ENCODE data around the gene NOVA2. TPM values are rescaled to one million over a fixed set of nuclear protein-coding genes. Genes with fewer than 3 reads are reported as not detected.
A peak's percentile ranks its signal among the peaks of the same experiment; 100 is the strongest.

The NOVA2 gene, protein sequence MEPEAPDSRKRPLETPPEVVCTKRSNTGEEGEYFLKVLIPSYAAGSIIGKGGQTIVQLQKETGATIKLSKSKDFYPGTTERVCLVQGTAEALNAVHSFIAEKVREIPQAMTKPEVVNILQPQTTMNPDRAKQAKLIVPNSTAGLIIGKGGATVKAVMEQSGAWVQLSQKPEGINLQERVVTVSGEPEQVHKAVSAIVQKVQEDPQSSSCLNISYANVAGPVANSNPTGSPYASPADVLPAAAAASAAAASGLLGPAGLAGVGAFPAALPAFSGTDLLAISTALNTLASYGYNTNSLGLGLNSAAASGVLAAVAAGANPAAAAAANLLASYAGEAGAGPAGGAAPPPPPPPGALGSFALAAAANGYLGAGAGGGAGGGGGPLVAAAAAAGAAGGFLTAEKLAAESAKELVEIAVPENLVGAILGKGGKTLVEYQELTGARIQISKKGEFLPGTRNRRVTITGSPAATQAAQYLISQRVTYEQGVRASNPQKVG
- not detected in 2 replicates for total RNA-seq (2014; rRNA removed; shearing (Covaris generic))

DNA sequence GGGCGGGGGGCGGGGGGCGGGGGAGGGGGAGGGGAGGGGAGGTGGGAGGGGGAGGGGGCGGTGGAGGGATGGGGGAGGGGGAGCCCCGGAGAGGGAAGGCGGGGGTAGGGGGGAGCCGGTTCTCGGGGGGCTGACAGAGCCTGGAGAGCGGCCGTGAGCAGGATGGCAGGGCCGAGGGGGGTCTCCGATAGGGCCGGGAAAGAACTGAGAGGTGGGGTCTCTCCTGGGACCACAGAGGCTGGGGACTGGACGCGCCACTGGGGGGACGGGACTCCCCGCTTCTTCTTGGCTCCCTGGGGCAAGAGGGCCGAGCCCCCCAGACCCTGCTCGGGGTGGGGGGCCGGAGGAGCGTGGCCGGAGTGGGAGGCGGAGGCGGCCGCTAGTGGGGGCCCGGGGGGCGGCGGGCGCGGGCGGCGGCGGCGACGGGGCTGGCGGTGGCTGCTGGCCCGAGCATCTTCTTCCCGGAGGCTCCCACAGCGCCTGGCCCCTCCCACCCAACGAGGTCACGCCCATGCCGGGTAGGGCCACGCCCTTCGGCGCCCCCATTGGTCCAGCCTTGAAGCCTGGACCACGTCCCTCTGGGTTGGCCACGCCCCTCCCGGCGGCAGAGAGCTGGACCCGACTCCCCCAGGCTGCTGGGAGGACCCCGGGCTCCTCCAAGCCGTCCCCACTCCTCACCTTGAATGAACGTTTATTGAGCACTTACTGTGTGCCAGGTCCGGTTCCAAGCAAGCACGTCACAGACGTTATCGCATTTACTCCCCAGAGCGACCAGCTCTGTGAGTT is at the start of gene NOVA2:
NOVA2 (minus strand) TSS at position 313 of the 786 bp plus-strand sequence. CDS start 514 bp downstream, outside the sequence.
- peak; percentile 57 for DNase-seq (ENCODE audit: low read depth)

DNA sequence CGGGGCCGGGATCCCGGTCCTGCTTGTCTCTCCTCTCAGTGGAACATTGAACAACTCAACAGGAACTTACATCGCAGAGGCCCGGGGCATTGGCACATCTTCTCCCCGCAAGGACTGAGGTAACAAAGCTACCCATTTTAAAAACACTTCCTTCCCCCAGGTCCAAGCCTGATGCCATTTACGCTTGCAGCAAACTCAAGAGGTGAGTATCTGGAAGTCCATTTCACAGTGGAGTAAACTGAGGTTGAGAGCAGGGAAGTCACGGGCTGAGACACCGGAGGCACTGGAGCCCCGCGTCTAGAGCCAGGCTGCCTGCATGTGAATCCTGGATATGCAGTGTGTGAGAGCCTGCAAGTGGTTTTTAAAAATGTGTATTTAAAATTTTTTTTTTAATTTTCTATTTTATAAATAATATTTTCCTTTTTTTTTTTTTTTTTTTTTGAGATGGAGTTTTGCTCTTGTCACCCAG is 49.7 kb upstream of the NOVA2 start:
- no peak for DNase-seq (ENCODE audit: low read depth)

DNA sequence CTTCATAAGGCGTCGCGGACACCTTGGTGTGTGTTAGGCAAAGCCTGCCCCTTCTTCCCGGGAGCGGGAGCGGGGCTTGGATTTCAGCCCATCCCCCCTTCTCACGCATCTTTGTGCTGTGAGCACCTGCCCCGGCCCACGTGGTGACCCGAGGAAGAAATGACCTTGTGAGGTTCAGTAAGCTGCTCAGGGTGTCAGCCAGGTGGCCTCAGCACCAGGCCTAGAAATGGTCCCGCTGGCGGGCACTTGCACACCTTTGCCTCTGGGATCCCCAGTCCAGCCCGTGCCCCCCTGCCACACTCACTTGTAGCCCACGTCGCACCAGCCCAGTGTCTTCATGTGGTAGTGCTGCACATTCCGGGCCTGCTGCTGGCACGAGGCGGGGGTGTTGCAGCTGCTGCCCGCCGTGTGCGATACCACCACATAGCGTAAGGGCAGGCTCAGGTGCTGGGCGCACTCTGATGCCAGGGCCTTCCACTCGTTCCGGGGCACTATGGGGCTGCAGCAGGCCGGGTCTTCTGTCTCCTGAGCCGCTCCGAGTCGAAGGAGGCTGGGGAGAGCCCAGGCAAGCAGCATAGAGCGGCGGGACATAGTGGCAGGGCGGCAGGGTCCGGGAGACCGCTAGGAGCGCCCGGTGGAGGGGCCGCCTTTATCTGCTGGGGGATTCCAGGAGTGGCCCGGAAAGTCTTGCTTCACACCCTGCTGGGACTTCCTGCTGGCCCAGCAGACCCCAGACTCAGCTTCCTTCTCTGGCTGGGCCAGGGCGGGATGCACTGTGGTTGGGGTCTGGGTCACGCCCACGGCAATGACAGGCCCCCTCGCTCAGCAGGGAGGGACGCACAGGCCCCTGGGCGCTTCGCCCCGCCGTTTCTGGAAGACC is 49.0 kb upstream of the NOVA2 start, which contains the start of gene PGLYRP1:
PGLYRP1 (minus strand) TSS at position 623 of the 880 bp plus-strand sequence; CDS start at position 591, 32 bp downstream.
- DNase-seq (ENCODE audit: low read depth) = no peak

DNA sequence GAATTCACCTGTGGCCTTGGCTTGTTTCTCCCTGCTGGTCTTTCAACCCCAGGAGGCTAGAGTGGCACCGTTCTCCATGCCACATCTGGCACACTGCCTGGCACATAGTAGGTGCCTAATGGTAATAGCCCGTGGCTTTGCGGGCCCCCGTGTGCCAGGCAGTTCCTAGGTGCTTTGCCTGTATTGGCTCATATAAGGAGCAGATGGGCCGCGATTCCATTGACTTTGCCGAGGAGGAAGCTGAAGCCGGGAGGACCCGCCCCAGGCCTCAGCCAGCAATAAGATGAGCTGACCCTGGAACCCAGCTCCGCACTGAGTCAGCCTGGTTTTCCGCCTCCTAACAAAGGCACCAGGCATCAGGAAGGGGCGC is 48.4 kb upstream of the NOVA2 start:
- DNase-seq (ENCODE audit: low read depth) = no peak

DNA sequence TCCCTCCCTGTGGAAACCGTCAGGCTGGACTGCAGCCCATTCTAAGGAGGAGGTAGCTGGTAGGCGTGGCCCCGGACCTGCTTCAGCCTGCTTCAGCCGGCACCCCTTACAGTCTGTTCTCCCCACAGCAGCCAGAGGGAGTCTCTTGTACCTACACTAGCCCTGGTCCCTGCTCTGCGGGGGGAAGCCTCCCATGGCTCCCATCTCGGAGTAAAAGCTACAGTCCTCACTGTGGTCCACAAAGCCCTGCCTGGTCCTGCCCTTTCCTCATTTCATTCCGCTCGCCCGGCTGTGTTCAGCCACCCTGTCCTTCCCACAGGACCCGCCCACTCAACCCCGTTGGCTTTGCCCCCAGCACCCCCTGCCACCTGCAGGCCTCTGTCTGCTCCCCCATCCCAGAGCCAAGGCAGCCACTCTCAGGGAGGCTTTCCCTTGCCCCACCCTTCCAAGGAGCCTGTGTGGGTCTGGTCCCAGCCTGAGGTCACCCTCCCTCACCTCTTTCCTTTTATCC is 47.9 kb upstream of the NOVA2 start:
- DNase-seq (ENCODE audit: low read depth) = no peak

DNA sequence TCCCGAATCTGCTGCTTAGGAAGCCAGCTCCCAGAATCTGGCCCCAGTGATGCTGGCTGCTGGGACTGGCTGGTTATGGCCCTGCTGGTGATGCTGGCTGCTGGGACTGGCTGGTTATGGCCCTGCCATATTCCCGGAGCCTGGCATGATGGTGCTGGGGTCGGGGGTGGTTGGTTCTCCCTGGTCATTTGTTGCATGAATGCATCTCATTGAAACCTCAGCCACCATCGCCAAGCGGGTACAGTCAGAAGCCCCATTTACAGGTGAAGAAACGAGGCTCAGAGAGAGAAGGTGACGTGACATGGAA is 47.1 kb upstream of the NOVA2 start:
- no peak for DNase-seq (ENCODE audit: low read depth)

DNA sequence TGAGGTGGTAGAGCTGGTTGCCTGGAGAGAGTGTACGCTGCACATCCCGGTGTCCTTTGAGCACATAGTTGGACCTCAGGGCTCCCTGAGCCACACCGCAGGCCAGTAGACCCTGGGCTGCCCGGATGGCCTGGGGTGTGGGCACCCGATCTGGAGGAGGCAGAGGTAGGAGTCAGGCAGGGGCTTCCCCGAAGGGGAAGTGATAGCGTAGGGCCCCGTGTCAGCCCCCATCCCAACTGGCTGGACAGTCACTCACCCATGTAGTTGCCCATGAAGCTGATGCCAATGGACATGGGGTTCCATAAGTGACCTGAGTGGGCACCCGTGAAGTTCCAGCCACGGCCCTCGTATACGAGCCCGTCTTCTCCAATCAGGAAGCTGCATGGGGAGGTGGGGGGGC is 45.6 kb upstream of the NOVA2 start:
- no peak for DNase-seq (ENCODE audit: low read depth)

DNA sequence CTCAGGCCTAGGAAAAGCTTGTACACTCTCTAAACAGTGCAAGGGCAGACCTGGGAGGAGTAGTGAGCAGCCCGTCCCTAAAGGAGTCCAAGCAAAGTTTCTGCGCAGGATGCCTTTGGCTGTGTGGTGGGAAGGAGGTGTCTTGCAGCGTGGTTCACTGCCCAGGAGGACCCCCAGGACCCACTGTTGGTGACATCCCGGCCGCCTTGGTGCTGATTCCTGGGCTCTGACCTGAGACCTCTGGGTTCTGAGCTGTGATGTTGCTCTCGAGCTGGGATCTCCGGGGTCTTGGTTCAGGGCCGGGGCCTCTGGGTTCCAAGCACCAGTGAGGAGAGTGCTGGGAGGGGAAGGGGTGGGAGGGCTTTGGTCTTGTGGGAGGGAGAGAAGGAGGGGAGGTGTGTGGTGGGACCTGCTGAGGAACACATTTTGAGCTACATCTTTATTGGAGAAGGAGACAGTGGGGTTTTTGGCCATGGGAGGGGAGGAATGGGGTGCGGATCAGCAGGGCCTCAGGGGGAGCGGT is 45.1 kb upstream of the NOVA2 start:
- no peak for DNase-seq (ENCODE audit: low read depth)

DNA sequence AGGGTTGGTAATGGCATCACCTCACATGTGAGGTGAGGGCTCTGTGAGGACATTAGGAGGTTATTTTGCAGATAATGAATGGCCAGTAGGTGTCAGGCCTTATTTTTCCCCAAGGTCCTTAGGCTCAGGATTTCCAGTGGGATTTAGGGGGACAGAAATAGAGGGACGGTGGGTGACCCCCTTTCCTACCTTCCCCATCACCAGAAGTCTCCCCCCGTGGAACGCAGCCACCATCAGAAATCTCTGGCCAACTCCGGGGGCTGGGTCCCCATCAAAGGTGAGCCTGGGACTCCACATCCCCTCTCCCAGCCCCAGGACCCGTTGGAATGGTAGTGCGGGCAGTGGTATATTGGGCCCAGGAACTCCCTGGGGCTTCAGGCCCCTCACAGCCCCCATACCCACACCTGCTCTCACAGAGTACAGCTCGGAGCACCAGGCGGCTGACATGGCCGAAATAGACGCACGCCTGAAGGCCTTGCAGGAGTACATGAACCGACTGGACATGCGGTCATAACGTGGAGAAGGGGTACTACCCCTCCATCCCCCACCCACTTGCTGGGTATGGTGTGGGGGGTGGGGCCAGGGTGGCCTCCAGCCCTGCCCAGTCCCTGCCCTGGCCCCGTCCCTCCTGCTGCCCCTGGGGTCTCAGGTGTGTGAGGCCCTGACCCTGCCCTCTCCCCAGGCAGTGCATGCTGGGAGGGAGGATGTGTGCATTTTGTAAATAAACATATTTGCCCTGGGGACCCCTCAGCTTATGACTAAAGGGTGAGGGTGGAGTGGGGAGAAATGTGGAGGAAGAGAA is 44.4 kb upstream of the NOVA2 start:
- no peak for DNase-seq (ENCODE audit: low read depth)

DNA sequence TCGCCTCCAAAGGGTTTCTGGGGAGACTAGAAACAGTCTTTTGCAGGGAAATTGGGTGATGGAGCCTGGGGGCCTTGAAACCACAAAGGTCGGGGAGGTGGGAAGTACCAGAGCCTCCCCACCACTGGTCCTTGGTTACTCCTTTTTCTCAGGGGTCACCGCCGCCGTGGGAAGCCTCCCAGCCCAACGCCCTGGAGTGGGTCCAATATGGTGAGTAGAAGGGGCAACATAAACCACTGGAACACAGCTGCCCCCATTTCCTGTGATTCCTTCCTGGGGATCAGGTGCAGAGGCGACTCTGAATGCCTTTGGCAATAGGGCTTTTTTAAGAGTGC is 43.4 kb upstream of the NOVA2 start:
- DNase-seq (ENCODE audit: low read depth) = no peak

DNA sequence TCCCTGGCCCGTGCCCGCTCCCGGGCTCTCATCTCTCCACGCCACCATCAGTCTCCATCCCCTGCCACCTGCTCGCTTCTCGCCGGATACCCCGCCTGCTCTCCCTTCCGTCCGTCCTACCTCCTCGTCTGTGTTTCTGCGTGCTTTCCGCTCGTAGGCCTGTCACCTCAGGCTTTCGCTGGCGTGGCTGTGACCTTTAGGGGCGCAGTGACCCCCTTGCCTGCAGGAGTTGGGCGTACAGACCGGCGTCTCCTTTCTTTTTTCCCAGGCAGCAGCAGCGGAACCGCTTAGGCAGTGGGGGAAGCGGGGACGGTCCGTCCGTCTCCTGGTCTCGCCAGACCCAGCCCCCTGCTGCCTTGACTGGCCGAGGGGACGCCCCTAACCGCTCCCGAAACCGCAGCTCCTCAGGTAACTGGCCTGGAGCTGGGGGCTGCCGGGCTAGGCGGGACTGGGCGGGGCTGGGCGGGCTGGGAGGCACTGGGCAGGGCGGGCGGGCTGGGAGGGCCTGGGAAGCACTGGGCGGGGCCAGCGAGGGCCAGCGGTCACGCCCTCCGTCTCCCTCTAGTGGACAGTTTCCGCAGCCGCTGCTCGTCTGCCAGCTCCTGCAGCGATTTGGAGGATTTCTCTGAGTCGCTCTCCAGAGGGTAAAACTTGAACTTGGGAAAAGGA is 42.9 kb upstream of the NOVA2 start:
- peak; percentile 72 for DNase-seq (ENCODE audit: low read depth)

DNA sequence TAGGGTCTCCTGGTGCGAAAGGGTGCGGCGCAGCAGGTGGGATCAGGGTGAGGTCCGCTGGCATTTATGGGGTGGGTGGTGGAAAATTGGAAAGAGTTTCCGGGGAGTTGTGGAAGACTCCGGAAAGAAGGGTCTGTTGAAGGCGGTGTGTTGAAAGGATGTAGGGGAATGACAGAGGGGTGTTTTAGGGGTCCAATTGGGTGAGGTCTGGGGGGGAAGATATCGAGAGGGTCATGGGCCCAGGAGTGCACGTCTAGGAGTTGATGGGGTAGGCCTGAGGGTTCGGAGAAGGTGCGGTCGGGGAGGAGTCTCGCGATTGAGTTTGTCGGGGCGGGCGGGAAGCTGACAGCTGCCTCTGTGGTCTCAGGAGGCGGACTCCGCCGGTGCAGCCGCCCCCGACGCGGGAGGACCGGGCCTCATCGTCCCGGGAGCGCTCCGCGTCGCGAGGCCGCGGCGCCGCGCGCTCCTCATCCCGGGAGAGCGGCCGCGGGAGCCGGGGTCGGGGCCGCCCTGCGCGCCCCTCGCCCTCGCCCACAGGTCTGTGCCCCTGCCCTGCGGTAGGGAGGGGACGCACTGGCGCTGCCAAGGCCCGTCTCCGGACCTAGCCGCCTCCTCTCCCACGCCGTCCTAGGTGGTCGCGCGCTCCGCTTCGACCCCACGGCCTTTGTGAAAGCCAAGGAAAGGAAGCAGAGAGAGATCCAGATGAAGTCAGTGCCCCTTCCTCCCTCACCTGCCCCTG is 42.2 kb upstream of the NOVA2 start:
- no peak for DNase-seq (ENCODE audit: low read depth)

DNA sequence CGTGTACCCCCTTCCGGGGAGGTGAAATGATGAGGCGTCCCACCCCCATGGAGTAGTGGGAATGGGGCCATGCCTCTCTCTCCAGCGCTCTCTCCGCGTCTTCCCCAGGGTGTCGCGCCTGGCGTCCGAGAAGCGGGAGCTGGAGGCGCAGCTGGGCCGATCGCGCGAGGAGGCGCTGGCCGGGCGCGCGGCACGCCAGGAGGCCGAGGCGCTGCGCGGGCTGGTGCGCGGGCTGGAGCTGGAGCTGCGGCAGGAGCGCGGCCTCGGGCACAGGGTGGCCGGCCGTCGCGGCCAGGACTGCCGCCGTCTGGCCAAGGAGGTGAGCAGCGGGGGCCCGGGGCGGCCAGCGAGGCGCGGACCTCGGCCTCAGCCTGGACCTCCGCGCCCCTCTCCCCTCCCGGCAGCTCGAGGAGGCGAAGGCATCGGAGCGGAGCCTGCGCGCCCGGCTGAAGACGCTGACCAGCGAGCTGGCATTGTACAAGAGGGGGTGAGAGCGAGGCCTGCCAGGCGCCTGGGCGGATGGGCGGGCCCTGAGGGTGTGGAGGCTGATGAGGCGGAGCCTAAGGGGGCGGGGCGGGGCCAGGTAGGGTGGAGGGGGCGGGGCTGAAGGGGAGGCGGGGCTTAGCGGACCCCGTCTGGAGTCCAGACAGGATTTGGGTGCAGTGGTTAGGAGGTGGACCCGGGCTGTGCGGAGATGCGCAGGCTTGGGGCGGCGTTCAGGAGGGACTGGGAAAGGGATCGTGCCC is 41.4 kb upstream of the NOVA2 start:
- peak; percentile 27 for DNase-seq (ENCODE audit: low read depth)

DNA sequence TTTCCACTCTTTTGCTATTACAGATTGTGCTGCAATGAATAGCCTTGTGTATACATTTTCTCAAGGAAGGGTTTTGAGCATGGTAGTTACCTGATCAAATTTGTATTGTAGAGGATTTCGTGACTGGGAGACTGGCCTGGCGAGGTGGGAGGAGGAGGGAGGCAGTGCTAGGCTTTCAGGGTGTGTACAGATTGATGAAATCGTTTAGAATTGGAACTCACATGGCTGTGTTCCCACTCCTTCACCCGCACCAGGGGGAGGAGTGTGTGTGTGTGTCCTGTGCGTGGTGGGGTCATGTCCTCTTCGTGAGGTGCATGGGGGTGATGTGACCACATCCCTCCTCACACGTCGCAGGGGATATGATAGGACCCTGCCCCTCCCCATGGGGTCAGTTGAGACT is 40.9 kb upstream of the NOVA2 start:
- no peak for DNase-seq (ENCODE audit: low read depth)

DNA sequence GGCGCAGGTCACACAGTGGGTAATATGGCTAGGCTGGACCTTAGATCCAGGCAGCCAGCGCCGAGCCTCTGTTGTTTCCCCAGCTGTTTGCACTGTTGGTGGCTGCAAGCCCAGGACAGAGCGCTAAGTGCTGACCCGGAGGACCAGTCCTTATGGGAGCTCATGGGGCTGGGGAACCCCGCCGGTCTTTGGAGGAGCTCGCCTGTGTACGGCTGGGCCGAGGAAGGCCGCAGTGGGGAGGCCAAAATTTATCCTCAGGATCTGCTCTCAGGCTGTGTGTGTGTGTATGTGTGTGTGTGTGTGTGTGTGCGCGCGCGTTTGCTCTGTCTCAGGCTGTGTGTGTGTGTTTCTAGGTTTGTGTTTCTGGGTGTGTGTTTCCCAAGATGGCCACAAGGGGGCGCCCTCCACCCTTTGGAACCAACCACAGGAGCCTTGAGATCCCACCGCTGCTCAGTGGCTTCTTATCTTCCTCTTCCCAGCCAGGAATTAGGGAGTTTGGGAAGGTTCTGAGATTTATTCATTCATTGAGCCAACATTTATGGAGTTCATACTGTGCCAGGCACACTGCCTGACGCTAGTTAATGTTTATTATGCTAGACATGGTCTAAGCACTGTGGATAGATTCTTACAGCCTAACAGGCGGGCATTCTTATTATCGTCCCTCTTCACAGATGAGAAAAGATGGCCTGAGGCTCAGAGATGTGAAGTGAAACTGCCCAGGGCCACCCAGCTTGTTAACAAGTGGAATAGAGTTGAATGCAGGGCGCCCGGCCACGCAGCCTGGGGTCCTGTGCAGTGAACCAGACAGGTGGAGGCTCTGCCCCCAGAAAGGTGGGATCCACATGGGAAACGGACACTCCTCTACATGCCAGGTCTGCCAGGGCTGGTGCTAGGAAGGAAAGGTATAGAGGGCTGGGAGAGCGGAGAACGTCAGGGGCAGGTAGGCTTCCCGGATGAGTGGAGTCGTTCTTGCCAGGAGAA is 36.2 kb upstream of the NOVA2 start:
- peak; percentile 60 for DNase-seq (ENCODE audit: low read depth)

DNA sequence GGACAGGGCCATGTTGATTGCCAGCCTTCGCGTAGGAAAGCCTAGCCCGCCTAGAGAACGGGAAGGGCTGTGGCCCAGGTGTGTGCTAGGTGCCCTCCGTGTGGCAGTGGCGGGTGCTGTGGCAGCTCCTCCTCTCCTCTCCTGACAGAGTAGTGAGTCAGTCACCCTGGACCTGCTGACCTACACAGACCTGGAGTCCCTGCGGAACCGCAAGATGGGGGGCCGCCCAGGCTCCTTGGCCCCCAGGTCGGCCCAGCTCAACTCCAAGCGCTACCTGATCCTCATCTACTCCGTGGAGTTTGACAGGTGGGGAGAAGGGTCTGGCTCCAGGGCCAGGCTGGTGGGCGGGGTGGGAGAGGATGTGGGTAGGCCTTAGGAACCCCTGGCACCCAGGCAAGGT is 32.7 kb upstream of the NOVA2 start:
- no peak for DNase-seq (ENCODE audit: low read depth)

DNA sequence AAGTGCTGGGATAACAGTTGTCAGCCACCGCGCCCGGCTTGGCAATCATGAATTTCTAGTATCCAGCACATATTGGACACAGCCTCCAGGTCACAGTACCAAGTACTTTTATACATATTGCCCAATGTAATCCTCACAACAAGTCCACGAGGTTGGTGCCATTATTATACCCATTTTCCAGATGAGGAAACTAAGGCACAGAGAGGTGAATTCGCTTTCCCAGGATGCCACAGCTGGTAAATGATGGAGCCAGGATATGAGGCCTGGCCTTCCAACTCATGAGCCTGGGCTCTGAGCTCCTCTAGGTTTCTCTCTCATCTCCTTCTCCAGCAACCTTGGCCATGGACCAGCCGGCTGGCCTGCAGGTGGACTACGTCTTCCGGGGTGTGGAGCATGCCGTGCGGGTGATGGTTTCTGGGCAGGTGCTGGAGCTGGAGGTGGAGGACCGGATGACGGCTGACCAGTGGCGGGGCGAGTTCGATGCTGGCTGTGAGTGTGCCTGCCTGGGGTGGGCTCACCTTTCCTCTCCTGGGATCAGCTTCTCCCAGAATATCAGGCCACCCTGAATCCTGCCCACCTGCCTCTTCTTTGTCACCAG is 29.1 kb upstream of the NOVA2 start:
- no peak for DNase-seq (ENCODE audit: low read depth)
